CD14-positive monocyte (primary cell): Measurements from ENCODE around the gene RGS9. TPM values are rescaled to one million over a fixed set of nuclear protein-coding genes. Genes with fewer than 3 reads are reported as not detected.

ENCODE experiments used
- DNase-seq, 3 donors: peaks; one replicate each; pipeline ENCODE4 v3.0.0-alpha.2; 2011 to 2022
- H2AFZ ChIP-seq: 2 replicates; pipeline ENCODE4 v1.6.0; 2012; ENCODE audit warnings: mild to moderate bottlenecking, low read depth, low read length, inconsistent platforms; ENCODE audit not compliant: insufficient read depth, poor library complexity, severe bottlenecking
- H3K27ac ChIP-seq, 2 donors: 1 replicate in 1 of 2; 2 replicates in 1 of 2; pipeline ENCODE4 v1.5.1; 2012 to 2013; ENCODE audit warnings: low read length in 2 of 2, control low read depth in 1 of 2, inconsistent platforms in 1 of 2, low read depth in 1 of 2, mild to moderate bottlenecking in 1 of 2
- H3K27me3 ChIP-seq, 2 donors: one replicate each; pipeline versions ENCODE4 v1.6.0 to v1.6.1; 2011 to 2013; ENCODE audit warnings: low read length in 2 of 2; ENCODE audit not compliant: control insufficient read depth in 2 of 2, insufficient read depth in 2 of 2
- H3K36me3 ChIP-seq, 2 donors: replicated peaks in 1 of 2; 1 replicate in 1 of 2; 2 replicates in 1 of 2; pipeline versions ENCODE4 v1.5.1 to v1.6.1; 2012 to 2013; ENCODE audit warnings: low read length in 2 of 2, control low read depth in 1 of 2, inconsistent platforms in 1 of 2, mild to moderate bottlenecking in 1 of 2; ENCODE audit not compliant: insufficient read depth in 2 of 2, control insufficient read depth in 1 of 2
- H3K4me1 ChIP-seq, 2 donors: 1 replicate in 1 of 2; 2 replicates in 1 of 2; pipeline versions ENCODE4 v1.5.1 to v1.6.1; 2012 to 2013; ENCODE audit warnings: low read length in 2 of 2, control low read depth in 1 of 2, inconsistent platforms in 1 of 2, mild to moderate bottlenecking in 1 of 2, moderate library complexity in 1 of 2; ENCODE audit not compliant: insufficient read depth in 2 of 2, control insufficient read depth in 1 of 2
- H3K4me2 ChIP-seq: replicated peaks from 2 replicates; pipeline ENCODE3; 2012; ENCODE audit warnings: low read length, moderate library complexity, mild to moderate bottlenecking; ENCODE audit not compliant: poor library complexity, severe bottlenecking; ENCODE audit errors: extremely low read depth
- H3K4me3 ChIP-seq, 3 experiments: fragments of 200-600 bp in 1 of 3; sonication (generic) in 1 of 3; replicated peaks in 1 of 3; 1 replicate in 2 of 3; 2 replicates in 1 of 3; pipeline ENCODE4 v1.5.1; 2011 to 2013; ENCODE audit warnings: low read length in 3 of 3, mild to moderate bottlenecking in 3 of 3, control low read depth in 2 of 3, low read depth in 2 of 3, inconsistent platforms in 1 of 3, moderate library complexity in 1 of 3
- H3K79me2 ChIP-seq: 2 replicates; pipeline ENCODE4 v1.6.0; 2012; ENCODE audit warnings: mild to moderate bottlenecking, control low read depth, inconsistent platforms, low read length, moderate library complexity; ENCODE audit not compliant: insufficient read depth
- H3K9ac ChIP-seq: 2 replicates; pipeline ENCODE4 v1.6.0; 2017; ENCODE audit warnings: low read length, mild to moderate bottlenecking; ENCODE audit not compliant: insufficient read depth, poor library complexity, severe bottlenecking
- H3K9me3 ChIP-seq, 2 donors: replicated peaks in 1 of 2; 1 replicate in 1 of 2; 2 replicates in 1 of 2; pipeline versions ENCODE4 v1.5.1 to v1.6.1; 2012 to 2013; ENCODE audit warnings: low read length in 2 of 2, control low read depth in 1 of 2; ENCODE audit not compliant: control insufficient read depth in 1 of 2, insufficient read depth in 1 of 2
- H4K20me1 ChIP-seq: 2 replicates; pipeline ENCODE4 v1.6.0; 2012; ENCODE audit warnings: mild to moderate bottlenecking, low read length, control low read depth, moderate library complexity; ENCODE audit not compliant: insufficient read depth
- H3K27ac Mint-ChIP-seq, 7 donors: one replicate each; pipeline ENCODE4 v1.8.0; 2020; ENCODE audit warnings: mild to moderate bottlenecking in 7 of 7, mixed read lengths in 7 of 7, moderate library complexity in 6 of 7, inconsistent platforms in 2 of 7
- H3K27me3 Mint-ChIP-seq, 3 donors: one replicate each; pipeline ENCODE4 v1.8.0; 2021 to 2022; ENCODE audit warnings: low read depth in 3 of 3, mild to moderate bottlenecking in 3 of 3, mixed read lengths in 3 of 3, moderate library complexity in 3 of 3, inconsistent platforms in 1 of 3
- H3K36me3 Mint-ChIP-seq, 2 donors: one replicate each; pipeline ENCODE4 v1.8.0; 2020; ENCODE audit warnings: mixed read lengths in 2 of 2, inconsistent platforms in 1 of 2, mild to moderate bottlenecking in 1 of 2
- H3K4me1 Mint-ChIP-seq: one replicate; pipeline ENCODE4 v1.8.0; 2020; ENCODE audit warnings: mild to moderate bottlenecking, mixed read lengths
- H3K4me3 Mint-ChIP-seq, 2 donors: one replicate each; pipeline ENCODE4 v1.8.0; 2020; ENCODE audit warnings: mild to moderate bottlenecking in 2 of 2, mixed read lengths in 2 of 2, moderate library complexity in 1 of 2
- H3K9me3 Mint-ChIP-seq, 7 donors: one replicate each; pipeline ENCODE4 v1.8.0; 2020 to 2022; ENCODE audit warnings: mixed read lengths in 7 of 7, mild to moderate bottlenecking in 6 of 7, moderate library complexity in 6 of 7, inconsistent platforms in 2 of 7
- WGBS: methylation state at CpG from one replicate; pipeline ENCODE4 v1.1.5; 2013; ENCODE audit warnings: missing lambda C conversion rate; ENCODE audit not compliant: insufficient coverage; 5-methylcytosine and 5-hydroxymethylcytosine counted together
- intact Hi-C, 2 donors: fragments of 100-400 bp; cut with micrococcal nuclease; formaldehyde crosslinking; loops; one replicate each; pipeline versions ENCODE4 v1.15.0 to v1.15.1; 2023
- polyA plus RNA-seq, 3 donors: library from polyadenylated mRNA; depleted of rRNA in 1 of 3; unstranded in 2 of 3; stranded (reverse) in 1 of 3; fragments of 300-500 nt in 2 of 3; fragments of >200 nt in 1 of 3; fragmentation: Illumina TruSeq in 2 of 3; gene quantifications; 1 replicate in 2 of 3; 2 replicates in 1 of 3; pipeline ENCODE4 v1.2.3, GENCODE V29; 2012 to 2021
- TF ChIP-seq, protein P1 (sequence below): fragments of 200-600 bp; IDR thresholded peaks from one replicate; pipeline ENCODE4 v1.8.0; 2022; ENCODE audit warnings: antibody characterized with exemption, mild to moderate bottlenecking

RGS9 gene
- polyA plus RNA-seq, 3 donors = 0.08 TPM; not detected in 2

DNA sequence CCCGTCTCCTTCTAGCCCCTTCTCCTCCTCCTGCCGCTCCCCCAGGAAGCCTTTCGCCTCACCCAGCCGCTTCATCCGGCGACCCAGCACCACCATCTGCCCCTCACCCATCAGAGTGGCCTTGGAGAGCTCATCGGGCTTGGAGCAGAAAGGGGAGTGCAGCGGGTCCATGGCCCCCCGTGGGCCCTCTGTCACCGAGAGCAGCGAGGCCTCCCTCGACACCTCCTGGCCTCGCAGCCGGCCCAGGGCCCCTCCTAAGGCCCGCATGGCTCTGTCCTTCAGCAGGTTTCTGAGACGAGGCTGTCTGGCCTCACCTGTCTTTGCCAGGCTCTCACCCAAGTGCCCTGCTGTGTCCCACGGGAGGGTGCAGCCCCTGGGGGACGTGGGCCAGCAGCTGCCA lies 87.9 kb downstream of the RGS9 start:
- WGBS = 91% methylated on average over 17 of the region's 18 CpGs
- intact Hi-C loops = no loop called here
- Histone ChIP-seq H3K9ac (no peak overlapping the region), H2AFZ (no peak overlapping the region), H3K36me3 (no peaks in the 10 kb centered on the region), H4K20me1 (no peaks in the 10 kb centered on the region), H3K4me2 (no peak overlapping the region), H3K79me2 (no peaks in the 10 kb centered on the region), H3K9me3 (no peaks in the 10 kb centered on the region), H3K4me1 (peaks cover 10 to 13% of the 10 kb centered on the region in 2 donors), H3K27me3 (peaks cover 0 to 6% of the 10 kb centered on the region in 2 donors), H3K27ac (no peak overlapping the region), H3K4me3 (no peak overlapping the region)
- no peak for DNase-seq
- H3K27me3 Mint-ChIP-seq = peaks cover 21 to 39% (median 31%) of the 10 kb centered on the region in 3 donors
- H3K4me1 Mint-ChIP-seq = peaks cover 25% of the 10 kb centered on the region
- peaks cover 0 to 5% (median 0%) of the 10 kb centered on the region in 7 donors for H3K9me3 Mint-ChIP-seq
- H3K27ac Mint-ChIP-seq = no peak overlapping the region
- no peaks in the 10 kb centered on the region for H3K36me3 Mint-ChIP-seq
- no peak overlapping the region for H3K4me3 Mint-ChIP-seq
- TF ChIP-seq, protein P1, sequence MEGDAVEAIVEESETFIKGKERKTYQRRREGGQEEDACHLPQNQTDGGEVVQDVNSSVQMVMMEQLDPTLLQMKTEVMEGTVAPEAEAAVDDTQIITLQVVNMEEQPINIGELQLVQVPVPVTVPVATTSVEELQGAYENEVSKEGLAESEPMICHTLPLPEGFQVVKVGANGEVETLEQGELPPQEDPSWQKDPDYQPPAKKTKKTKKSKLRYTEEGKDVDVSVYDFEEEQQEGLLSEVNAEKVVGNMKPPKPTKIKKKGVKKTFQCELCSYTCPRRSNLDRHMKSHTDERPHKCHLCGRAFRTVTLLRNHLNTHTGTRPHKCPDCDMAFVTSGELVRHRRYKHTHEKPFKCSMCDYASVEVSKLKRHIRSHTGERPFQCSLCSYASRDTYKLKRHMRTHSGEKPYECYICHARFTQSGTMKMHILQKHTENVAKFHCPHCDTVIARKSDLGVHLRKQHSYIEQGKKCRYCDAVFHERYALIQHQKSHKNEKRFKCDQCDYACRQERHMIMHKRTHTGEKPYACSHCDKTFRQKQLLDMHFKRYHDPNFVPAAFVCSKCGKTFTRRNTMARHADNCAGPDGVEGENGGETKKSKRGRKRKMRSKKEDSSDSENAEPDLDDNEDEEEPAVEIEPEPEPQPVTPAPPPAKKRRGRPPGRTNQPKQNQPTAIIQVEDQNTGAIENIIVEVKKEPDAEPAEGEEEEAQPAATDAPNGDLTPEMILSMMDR = no peak

DNA sequence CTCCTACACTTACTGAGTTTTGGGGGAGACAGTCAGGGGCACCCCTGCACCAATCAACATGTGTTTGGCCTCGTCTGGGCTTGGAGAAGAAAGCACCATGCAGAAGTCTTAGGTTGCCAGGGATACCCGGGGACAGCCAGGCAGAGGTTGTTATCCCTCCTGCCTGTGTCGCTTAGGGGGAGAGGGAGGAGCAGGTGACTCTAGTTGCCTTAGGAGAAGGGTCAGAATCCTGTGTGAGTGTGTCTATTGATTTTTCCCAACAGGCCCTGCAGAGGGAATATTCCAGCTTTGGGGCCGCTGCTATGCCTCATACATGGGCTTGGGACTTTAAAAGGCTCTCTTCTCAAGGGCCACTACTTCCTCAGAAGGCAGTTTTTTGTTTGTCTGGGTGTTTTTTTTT lies 89.1 kb downstream of the RGS9 start:
- Histone ChIP-seq H3K9me3 (no peaks in the 10 kb centered on the region), H3K36me3 (no peaks in the 10 kb centered on the region), H3K27ac (no peak overlapping the region), H2AFZ (no peak overlapping the region), H3K79me2 (no peaks in the 10 kb centered on the region), H3K4me3 (no peak overlapping the region), H4K20me1 (no peaks in the 10 kb centered on the region), H3K4me1 (peaks cover 10 to 13% of the 10 kb centered on the region in 2 donors), H3K27me3 (peaks cover 0 to 8% of the 10 kb centered on the region in 2 donors), H3K9ac (no peak overlapping the region), H3K4me2 (no peak overlapping the region)
- Mint-ChIP-seq H3K4me1 (peaks cover 26% of the 10 kb centered on the region), H3K27ac (no peak overlapping the region), H3K27me3 (peaks cover 23 to 44% (median 33%) of the 10 kb centered on the region in 3 donors), H3K9me3 (peaks cover 0 to 7% (median 0%) of the 10 kb centered on the region in 7 donors), H3K36me3 (no peaks in the 10 kb centered on the region), H3K4me3 (no peak overlapping the region)
- intact Hi-C loops = no loop called here
- 76% methylated on average over 2 of the region's 4 CpGs for WGBS
- TF ChIP-seq, protein P1 = no peak
- no peak for DNase-seq
